DMS153 (cell line): ENCODE data around the gene MMS22L.
"Not testable (repeated sequence)": the region's sequence is repeated elsewhere in the genome, so short reads cannot be mapped to it uniquely, and the experiment has no call there.

Experiments used
- DNase-seq: peaks from one replicate; lab custom pipeline; 2025; lab: John Stamatoyannopoulos, UW

Gene MMS22L

GRCh38 chr6:97240222-97240621 is 42.8 kb downstream of the MMS22L start:
- DNase-seq, result no peak

GRCh38 chr6:97231911-97232310 is 51.1 kb downstream of the MMS22L start:
- DNase-seq, result no peak

DNA sequence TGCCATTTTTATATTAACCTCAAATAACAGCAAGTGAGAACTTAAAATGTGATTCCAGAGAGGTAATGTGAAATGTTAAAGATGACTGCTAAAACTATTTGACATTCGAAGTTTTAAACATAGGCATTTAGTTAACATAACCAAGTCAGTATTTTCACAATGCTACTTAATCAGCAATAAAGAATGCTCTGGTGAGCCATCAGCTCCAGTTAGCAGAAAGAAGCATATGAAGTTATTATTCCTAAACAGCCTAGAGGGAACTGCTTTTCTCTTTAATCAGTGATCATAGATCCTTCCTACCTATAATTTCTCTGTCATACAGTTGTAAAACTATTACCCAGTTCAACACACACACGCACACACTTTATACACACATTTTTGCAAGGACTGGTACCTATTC is 60.1 kb downstream of the MMS22L start:
- DNase-seq, result no peak

DNA sequence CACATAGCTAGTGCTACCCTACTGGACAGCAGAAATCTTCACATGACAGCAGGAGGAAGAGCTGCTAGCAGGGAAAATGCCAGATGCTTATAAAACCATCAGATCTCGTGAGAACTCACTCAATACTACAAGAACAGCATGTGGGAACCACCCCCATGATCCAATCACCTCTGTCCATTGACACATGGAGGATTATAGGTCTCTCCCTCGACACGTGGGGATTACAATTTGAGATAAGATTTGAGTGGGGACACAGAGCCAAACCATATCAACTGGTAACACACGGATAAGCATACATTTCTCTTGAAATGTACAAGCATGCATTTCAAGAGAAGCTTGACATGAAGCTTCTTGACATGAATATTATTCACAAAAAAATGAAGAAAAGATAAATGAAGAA is 64.1 kb downstream of the MMS22L start:
- no peak for DNase-seq

DNA sequence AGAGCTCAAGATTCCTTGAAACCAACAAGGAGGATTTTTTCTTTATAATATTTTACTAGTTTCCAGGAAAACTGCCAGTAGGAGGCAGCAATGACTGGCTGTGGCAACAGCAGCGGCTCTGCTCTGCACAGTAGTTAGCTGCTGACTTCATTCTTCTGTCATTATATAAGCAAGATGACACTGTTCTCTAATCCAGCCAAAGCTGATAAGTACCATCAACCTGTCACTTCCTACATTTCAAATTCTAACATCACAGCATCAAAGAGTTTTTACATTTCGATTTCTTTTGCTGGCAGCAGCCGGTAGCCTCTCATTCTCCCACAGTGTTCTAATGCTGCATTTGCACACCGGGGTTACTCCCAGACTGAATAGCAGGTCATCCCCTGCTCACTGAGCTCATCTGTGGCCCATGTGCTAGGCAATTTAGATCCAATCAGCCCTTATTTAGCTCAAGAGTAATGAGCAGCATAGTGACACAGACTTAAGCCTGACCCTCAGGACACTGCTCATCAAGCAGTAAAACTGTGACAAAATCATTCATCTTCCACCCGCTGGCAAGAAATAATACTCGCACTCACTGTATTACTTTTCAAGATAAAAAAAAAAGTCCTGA is 67.8 kb downstream of the MMS22L start:
- DNase-seq, result no peak

DNA sequence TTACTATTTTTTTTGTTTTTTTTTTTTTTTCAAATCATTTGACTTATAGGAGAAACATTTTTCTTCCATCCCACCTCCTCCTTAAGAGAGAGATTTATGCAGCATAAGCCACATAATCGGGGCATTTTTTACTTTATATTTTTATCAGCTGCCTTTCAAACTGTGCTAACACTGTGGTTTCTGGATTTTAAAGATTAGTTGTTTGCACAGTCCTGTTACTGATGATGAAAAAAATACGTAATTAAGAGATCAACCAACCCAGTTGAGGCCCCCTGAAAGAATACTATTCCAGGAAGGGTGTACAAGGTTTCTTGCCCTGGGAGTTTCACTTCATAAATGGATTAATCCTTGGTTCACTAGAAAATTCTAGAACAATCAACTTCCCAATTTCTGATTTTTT is 68.3 kb downstream of the MMS22L start:
- DNase-seq, result no peak

DNA sequence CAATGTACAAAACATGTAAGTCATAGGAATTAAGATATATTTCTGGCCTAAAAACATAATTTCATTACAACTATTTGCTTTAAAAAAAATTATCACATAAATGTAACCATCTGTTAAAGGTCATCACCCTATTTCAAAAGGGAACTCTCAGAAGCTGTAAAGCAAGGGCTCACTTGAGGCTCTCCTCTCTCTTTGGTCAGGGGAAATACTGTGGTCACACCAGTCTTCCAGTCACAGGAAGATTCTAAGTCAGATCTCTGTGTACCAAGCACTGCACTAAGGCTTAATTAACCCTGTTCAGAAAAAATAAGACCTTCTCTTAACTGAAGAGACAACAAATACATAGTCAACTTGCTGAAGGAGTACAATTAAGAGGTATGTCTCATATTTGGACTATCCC is 75.6 kb downstream of the MMS22L start:
- DNase-seq, result no peak

DNA sequence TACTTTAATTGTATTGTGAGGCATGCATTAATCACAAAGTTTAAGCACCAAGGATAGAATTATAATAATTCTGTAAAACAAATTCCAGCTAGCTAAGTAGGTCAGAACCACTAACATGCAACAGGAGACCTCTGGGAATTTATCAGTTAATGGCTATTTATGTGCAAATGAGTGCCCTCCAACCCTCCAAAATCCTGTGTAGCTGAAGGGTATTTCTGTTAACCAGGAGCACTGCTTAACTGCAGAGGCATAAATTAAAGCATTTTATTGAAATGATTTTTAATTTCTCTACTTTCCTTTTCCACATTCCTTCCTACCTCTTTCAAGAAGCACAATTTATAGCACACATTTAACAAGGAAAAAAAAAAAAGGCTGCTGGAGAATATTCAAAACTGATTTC is 77.0 kb downstream of the MMS22L start:
- no peak for DNase-seq

GRCh38 chr6:97203343-97203742 is 79.7 kb downstream of the MMS22L start:
- DNase-seq, result no peak

- DNase-seq, result no peak
Measured at GRCh38 chr6:97198046-97198565, 84.9 kb downstream of the MMS22L start.

DNA sequence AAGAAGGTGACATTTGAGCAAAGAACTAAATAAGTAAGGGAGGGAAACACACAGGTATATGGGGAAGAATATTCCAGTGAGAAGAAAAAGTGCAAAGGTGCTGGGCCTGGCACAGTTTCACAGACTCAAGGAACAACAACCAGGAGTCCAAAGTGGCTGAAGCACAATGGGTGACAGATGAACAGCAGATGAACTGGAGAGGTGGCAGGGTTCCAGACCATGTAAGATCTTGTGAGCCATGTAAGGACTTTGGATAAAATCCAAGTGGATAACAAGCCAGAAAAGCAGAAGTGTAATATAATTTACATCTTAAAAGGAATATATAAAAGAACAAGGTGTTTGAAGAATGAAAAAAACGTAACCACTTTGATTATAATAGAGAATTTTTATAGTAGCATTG is 87.9 kb downstream of the MMS22L start:
- no peak for DNase-seq

GRCh38 chr6:97189767-97190166 is 93.2 kb downstream of the MMS22L start:
- no peak for DNase-seq

DNA sequence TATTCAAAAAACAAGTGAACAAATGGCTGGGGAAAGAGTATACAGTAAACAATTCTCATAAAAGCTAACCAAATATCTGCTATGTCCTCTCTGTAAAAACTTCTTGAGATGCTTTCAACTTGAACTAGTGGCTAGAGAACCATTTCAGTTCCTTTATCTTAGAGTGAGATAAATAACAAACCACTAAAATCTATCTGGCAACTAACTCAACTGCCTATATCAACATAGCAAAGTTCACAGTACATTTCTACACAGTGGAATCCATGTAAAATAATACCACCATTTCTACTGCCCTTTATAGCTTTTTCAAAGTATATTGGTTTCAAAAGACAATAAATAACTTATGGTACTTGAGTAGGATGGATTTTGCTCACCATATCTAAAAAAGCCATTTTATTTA is 95.1 kb downstream of the MMS22L start:
- DNase-seq, result no peak

DNA sequence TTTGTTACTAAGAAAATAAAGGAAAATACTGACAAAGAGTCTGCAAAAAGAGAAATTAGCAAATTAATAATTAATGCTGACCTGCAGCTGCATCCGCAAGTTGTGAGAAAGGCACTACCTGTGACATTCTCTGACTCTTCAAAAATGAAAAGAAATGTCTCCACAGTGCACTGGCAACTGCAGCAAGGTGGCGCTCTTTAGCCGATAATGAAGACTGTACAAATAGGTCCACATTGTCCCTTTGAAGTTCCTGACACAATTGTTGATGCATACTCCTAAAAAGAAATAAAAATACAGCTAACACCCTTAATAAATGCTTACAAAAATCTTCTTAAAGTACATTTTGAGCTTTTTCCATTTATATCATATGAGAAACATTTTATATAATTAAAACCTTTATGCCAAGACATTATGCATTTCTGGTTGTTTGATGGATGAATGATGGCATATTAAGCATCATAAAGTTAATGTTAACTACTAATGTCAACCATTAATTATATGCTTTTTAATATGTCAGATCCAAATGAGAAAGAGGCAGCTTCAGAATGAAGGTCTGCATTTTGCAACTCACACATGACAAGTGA is 96.5 kb downstream of the MMS22L start:
- peak; percentile 33 for DNase-seq

DNA sequence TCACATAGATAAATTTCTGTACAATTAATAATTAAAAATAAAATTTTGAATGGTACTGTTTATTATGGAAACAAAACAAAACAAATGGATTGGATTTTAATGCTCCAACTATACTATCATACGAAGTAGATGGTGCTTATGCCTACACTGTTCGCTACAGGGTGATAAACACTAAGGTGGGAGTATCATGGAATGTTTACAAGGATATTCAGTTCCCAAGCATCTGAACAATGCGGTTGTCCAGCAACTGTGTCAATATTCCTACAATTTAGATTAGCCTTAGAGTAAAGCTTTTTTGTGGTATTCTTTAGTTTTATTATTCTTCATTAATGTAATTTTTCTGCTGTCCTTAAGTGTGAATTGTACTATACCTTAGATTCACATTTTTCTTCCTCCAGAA is 105.1 kb downstream of the MMS22L start:
- DNase-seq, result no peak

- no peak for DNase-seq
Measured at GRCh38 chr6:97176468-97176867, 106.5 kb downstream of the MMS22L start.

GRCh38 chr6:97175806-97176205 is 107.2 kb downstream of the MMS22L start:
- no peak for DNase-seq

DNA sequence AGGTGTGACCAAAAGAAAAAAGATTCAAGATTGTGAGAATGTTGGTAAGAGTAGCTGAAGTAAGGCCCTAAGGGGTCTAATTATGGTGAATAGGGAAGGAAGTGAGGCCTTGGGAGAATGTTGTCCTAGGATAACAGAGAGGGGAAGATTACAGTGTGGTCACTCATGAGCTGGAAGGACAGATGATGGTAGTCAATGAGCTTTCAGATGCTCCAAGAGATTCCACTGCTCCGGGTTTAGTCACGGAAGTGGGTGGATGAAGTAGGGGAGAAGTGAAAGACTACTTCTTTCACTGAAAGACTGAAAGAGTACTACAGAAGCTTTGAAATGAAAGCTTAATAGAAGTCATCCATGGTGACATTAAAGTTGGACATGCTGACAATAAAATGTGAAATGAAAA is 108.5 kb downstream of the MMS22L start:
- no peak for DNase-seq

DNA sequence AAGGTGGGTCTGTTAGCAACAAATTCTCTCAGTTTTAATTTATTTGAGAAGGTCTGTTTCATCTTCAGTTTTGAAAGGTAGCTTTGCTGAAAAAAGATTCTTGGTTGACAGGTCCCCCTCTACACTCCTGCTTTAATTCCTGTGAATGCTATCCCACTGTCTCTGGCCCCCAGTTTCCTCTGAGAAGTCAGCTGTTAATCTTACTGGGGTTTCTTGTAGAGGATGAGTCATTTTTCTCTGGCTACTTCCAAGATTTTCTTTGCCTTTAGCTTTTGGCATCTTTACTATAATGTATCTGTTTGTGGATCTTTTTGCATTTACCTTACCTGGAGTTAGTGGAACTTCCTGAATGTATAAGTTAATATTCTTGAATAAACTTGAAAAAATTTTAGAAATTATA is 122.7 kb downstream of the MMS22L start:
- DNase-seq, result no peak

- not testable (repeated sequence) for DNase-seq
Measured at GRCh38 chr6:97155447-97155846, 127.6 kb downstream of the MMS22L start.

DNA sequence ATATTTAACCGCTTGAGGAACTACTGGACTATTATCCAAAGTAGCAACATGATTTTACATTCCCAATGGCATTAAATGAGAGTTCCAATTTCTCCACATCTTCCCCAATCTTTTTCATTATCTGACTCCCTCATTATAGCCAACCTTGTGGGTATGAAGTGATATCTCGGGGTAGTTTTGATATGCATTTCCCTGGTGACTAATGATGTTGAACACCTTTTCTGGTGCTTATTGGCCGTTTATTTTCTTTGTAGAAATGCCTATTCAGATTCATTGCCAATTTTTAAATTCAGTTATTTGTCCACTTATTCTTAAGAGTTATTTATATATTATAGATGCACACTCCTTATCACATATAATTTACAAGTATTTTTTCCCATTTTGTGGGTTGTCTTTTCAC is 129.0 kb downstream of the MMS22L start:
- no peak for DNase-seq

- no peak for DNase-seq
Measured at GRCh38 chr6:97151601-97152000, 131.4 kb downstream of the MMS22L start.

DNA sequence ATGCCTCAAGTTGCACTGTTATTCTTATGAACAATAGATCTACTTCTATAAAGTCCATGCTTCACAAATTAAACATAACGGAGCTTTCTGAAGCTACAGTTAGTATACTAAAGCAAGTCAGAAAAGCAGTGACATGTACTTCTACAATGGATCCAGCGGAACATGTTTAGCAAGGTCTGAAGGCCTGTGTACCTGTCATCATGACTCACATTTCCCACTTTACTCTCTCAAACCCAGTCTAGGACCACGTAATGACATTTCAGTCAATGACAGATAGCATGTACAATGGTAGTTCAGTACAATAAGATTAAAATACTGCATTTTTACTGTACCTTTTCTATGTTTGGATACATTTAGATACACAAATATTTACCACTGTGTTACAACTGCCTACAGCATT is 132.1 kb downstream of the MMS22L start:
- no peak for DNase-seq

GRCh38 chr6:97147421-97147820 is 135.6 kb downstream of the MMS22L start:
- no peak for DNase-seq
